Superior temporal gyrus (tissue), 1 donor: ENCODE results near the gene LRMDA.

Source experiments
- DNase-seq: peaks from one replicate; pipeline ENCODE4 v3.0.0-alpha.2; 2016; ENCODE audit errors: extremely low spot score

Gene LRMDA

GRCh38 chr10:76334255-76334654 lies 902.8 kb downstream of the LRMDA start:
- no peak for DNase-seq

- no peak for DNase-seq
Observed at GRCh38 chr10:76336213-76336963, 905.0 kb downstream of the LRMDA start.

GRCh38 chr10:76337641-76338040 lies 906.2 kb downstream of the LRMDA start:
- DNase-seq, result no peak

- no peak for DNase-seq
Observed at GRCh38 chr10:76338187-76338586, 906.8 kb downstream of the LRMDA start.

GRCh38 chr10:76341740-76342139 lies 910.3 kb downstream of the LRMDA start:
- no peak for DNase-seq

- no peak for DNase-seq
Observed at GRCh38 chr10:76342996-76343395, 911.6 kb downstream of the LRMDA start.

GRCh38 chr10:76347832-76348231 lies 916.4 kb downstream of the LRMDA start:
- no peak for DNase-seq

- no peak for DNase-seq
Observed at GRCh38 chr10:76350583-76350982, 919.2 kb downstream of the LRMDA start.

GRCh38 chr10:76352300-76352699 lies 920.9 kb downstream of the LRMDA start:
- no peak for DNase-seq

- DNase-seq, result no peak
Observed at GRCh38 chr10:76353237-76353851, 921.9 kb downstream of the LRMDA start.

- no peak for DNase-seq
Observed at GRCh38 chr10:76354212-76354738, 922.9 kb downstream of the LRMDA start.

GRCh38 chr10:76354921-76355320 lies 923.5 kb downstream of the LRMDA start:
- no peak for DNase-seq

- DNase-seq, result no peak
Observed at GRCh38 chr10:76356557-76356956, 925.1 kb downstream of the LRMDA start.

GRCh38 chr10:76357726-76358415 lies 926.4 kb downstream of the LRMDA start:
- DNase-seq, result no peak

- no peak for DNase-seq
Observed at GRCh38 chr10:76358743-76359395, 927.4 kb downstream of the LRMDA start.

- DNase-seq, result no peak
Observed at GRCh38 chr10:76375761-76376160, 944.3 kb downstream of the LRMDA start.

GRCh38 chr10:76382381-76382851 lies 951.0 kb downstream of the LRMDA start:
- DNase-seq, result no peak

GRCh38 chr10:76388321-76389023 lies 957.0 kb downstream of the LRMDA start:
- no peak for DNase-seq

GRCh38 chr10:76393875-76394706 lies 962.7 kb downstream of the LRMDA start:
- no peak for DNase-seq

- DNase-seq, result no peak
Observed at GRCh38 chr10:76394707-76395042, 963.3 kb downstream of the LRMDA start.

GRCh38 chr10:76395251-76395650 lies 963.8 kb downstream of the LRMDA start:
- no peak for DNase-seq
